Tibial nerve (tissue), 4 donors: Measurements from ENCODE around the gene PLPP1. TPM values are rescaled to one million over a fixed set of nuclear protein-coding genes. Genes with fewer than 3 reads are reported as not detected.

Source experiments
- DNase-seq, 2 donors: peaks; one replicate each; pipeline ENCODE4 v3.0.0-alpha.2; 2019; ENCODE audit warnings: low spot score in 2 of 2
- H3K27ac ChIP-seq, 4 donors: fragments of 200-600 bp; sonication (generic) in 3 of 4; one replicate each; pipeline ENCODE4 v1.5.1; 2017 to 2019; ENCODE audit warnings: mild to moderate bottlenecking in 1 of 4
- H3K27me3 ChIP-seq, 2 donors: fragments of 200-600 bp; sonication (generic) in 1 of 2; one replicate each; pipeline versions ENCODE4 v1.5.1 to v1.6.0; 2017 to 2019
- H3K36me3 ChIP-seq, 3 donors: fragments of 200-600 bp; sonication (generic); one replicate each; pipeline ENCODE4 v1.5.1; 2018 to 2019
- H3K4me1 ChIP-seq, 4 donors: fragments of 200-600 bp; sonication (generic) in 3 of 4; one replicate each; pipeline ENCODE4 v1.5.1; 2017 to 2019
- H3K4me3 ChIP-seq, 4 donors: fragments of 200-600 bp; sonication (generic) in 3 of 4; one replicate each; pipeline ENCODE4 v1.5.1; 2017 to 2019; ENCODE audit warnings: mild to moderate bottlenecking in 1 of 4, moderate library complexity in 1 of 4
- H3K9me3 ChIP-seq, 4 donors: fragments of 200-600 bp; sonication (generic) in 3 of 4; one replicate each; pipeline ENCODE4 v1.5.1; 2017 to 2019
- EP300 ChIP-seq, 2 donors: sonication (generic); formaldehyde crosslinking; IDR thresholded peaks; one replicate each; pipeline ENCODE4 v1.6.1; 2017; ENCODE audit warnings: antibody characterized with exemption in 2 of 2, mild to moderate bottlenecking in 1 of 2
- POLR2A ChIP-seq, 2 donors: fragments of 450-650 bp; IDR thresholded peaks; one replicate each; pipeline ENCODE4 v1.6.1; 2017; ENCODE audit warnings: antibody characterized with exemption in 2 of 2, mild to moderate bottlenecking in 2 of 2, moderate library complexity in 2 of 2
- WGBS, 2 donors: methylation state at CpG; one replicate each; pipeline ENCODE4 v1.1.5; 2018; 5-methylcytosine and 5-hydroxymethylcytosine counted together
- total RNA-seq, 4 donors: library from RNA; depleted of rRNA; stranded (reverse); fragments of >200 nt; gene quantifications; one replicate each; pipeline ENCODE4 v1.1.0, GENCODE V29; 2016
- TF ChIP-seq, protein P1 (sequence below), 5 experiments: fragments of 200-600 bp in 3 of 5; fragments of 450-650 bp in 2 of 5; sonication (generic) in 3 of 5; IDR thresholded peaks; one replicate each; pipeline ENCODE4 v1.5.1; 2016 to 2019; ENCODE audit warnings: antibody characterized with exemption in 5 of 5, mild to moderate bottlenecking in 3 of 5, moderate library complexity in 2 of 5

PLPP1 gene
- total RNA-seq, 4 donors from 2014 or later, result 380 to 568 (median 427) TPM

DNA sequence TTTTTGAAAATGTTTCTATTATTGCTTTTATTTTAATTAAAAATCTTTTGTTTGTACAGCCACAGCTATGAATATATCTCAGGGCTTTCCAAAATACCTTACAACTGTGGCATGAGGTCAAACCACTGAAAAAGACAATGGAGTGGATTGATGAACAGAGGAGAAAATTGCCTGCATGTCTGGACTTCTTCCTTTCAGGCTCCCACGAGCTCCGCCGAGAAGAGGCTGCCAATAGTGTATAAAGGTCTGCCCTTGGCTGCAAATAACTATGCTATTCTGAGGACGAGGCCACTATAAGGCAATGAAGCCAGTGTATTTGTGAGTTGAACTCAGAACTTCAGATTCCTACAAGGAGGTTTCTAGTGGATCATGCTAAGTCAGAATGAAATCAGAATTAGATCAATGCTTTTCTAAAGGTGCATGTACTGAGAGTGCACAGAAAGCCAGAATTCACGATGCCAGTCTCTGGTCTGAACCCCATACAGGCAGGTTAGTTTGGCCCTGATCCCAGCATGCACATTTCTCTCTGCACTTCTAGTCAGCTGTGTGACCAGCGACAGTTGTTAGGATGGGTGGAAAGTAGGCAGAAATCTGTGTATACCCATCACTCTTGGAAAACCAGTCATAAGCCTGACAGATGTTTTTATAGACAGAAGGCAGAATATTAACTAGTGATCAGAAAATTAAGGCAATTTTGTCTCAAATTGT lies 42.7 kb upstream of the PLPP1 start:
- TF ChIP-seq, protein P1, sequence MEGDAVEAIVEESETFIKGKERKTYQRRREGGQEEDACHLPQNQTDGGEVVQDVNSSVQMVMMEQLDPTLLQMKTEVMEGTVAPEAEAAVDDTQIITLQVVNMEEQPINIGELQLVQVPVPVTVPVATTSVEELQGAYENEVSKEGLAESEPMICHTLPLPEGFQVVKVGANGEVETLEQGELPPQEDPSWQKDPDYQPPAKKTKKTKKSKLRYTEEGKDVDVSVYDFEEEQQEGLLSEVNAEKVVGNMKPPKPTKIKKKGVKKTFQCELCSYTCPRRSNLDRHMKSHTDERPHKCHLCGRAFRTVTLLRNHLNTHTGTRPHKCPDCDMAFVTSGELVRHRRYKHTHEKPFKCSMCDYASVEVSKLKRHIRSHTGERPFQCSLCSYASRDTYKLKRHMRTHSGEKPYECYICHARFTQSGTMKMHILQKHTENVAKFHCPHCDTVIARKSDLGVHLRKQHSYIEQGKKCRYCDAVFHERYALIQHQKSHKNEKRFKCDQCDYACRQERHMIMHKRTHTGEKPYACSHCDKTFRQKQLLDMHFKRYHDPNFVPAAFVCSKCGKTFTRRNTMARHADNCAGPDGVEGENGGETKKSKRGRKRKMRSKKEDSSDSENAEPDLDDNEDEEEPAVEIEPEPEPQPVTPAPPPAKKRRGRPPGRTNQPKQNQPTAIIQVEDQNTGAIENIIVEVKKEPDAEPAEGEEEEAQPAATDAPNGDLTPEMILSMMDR (IDR thresholded peaks at IDR 0.05), result no peak
- TF ChIP-seq EP300 (IDR thresholded peaks at IDR 0.05), result peak in 1 of 2 donors; percentile 58
- 28 to 33% methylated on average over 6 of the region's 6 CpGs for WGBS, 2 donors
- DNase-seq, result no peak
- Histone ChIP-seq H3K27ac (peak overlapping the region; percentile 13 to 87 (median 70)), H3K4me1 (peaks cover 0 to 37% (median 16%) of the 10 kb centered on the region in 4 donors), H3K27me3 (no peaks in the 10 kb centered on the region), H3K36me3 (no peaks in the 10 kb centered on the region), H3K4me3 (no peak overlapping the region), H3K9me3 (no peaks in the 10 kb centered on the region)

- no peaks in the 10 kb centered on the region for H3K27me3 ChIP-seq
- WGBS, 2 donors, result 59 to 61% methylated on average over 2 of the region's 2 CpGs
- H3K4me3 ChIP-seq, result no peak overlapping the region
- H3K4me1 ChIP-seq, result peaks cover 0 to 32% (median 16%) of the 10 kb centered on the region in 4 donors
- no peaks in the 10 kb centered on the region for H3K9me3 ChIP-seq
- H3K27ac ChIP-seq, result peak overlapping the region in 3 of 4 donors; percentile 62 to 87 (median 79)
- no peak for DNase-seq
- H3K36me3 ChIP-seq, result no peaks in the 10 kb centered on the region
- TF ChIP-seq, protein P1 (IDR thresholded peaks at IDR 0.05), result no peak
- TF ChIP-seq EP300 (IDR thresholded peaks at IDR 0.05) (no peak), POLR2A (IDR thresholded peaks at IDR 0.05) (no peak)
Measured at GRCh38 chr5:55576661-55577060, 41.9 kb upstream of the PLPP1 start.

- H3K4me1 ChIP-seq, result peaks cover 0 to 32% (median 16%) of the 10 kb centered on the region in 4 donors
- H3K36me3 ChIP-seq, result no peaks in the 10 kb centered on the region
- 82 to 91% methylated on average over 8 of the region's 8 CpGs for WGBS, 2 donors
- H3K27ac ChIP-seq, result peak overlapping the region in 2 of 4 donors; percentile 79 to 87
- no peak overlapping the region for H3K4me3 ChIP-seq
- no peak for DNase-seq
- H3K9me3 ChIP-seq, result no peaks in the 10 kb centered on the region
- no peaks in the 10 kb centered on the region for H3K27me3 ChIP-seq
- TF ChIP-seq POLR2A (IDR thresholded peaks at IDR 0.05) (no peak), EP300 (IDR thresholded peaks at IDR 0.05) (no peak)
- TF ChIP-seq, protein P1 (IDR thresholded peaks at IDR 0.05), result no peak
Measured at GRCh38 chr5:55575815-55576583, 41.2 kb upstream of the PLPP1 start.

GRCh38 chr5:55572600-55572999 lies 37.8 kb upstream of the PLPP1 start:
- no peaks in the 10 kb centered on the region for H3K9me3 ChIP-seq
- no peaks in the 10 kb centered on the region for H3K36me3 ChIP-seq
- 94 to 95% methylated on average over 4 of the region's 4 CpGs for WGBS, 2 donors
- no peak overlapping the region for H3K27ac ChIP-seq
- H3K4me1 ChIP-seq, result peaks cover 9 to 50% (median 30%) of the 10 kb centered on the region in 4 donors
- H3K27me3 ChIP-seq, result no peaks in the 10 kb centered on the region
- no peak overlapping the region for H3K4me3 ChIP-seq
- no peak for TF ChIP-seq EP300 (IDR thresholded peaks at IDR 0.05)
- TF ChIP-seq, protein P1 (IDR thresholded peaks at IDR 0.05), result no peak
- no peak for TF ChIP-seq POLR2A (IDR thresholded peaks at IDR 0.05)
- DNase-seq, result no peak

- peak overlapping the region in 1 of 4 donors; percentile 27 for H3K27ac ChIP-seq
- no peak for TF ChIP-seq EP300 (IDR thresholded peaks at IDR 0.05)
- no peaks in the 10 kb centered on the region for H3K36me3 ChIP-seq
- no peak overlapping the region for H3K4me3 ChIP-seq
- peaks cover 9 to 44% (median 25%) of the 10 kb centered on the region in 4 donors for H3K4me1 ChIP-seq
- no peak for DNase-seq
- H3K9me3 ChIP-seq, result no peaks in the 10 kb centered on the region
- H3K27me3 ChIP-seq, result no peaks in the 10 kb centered on the region
Measured at GRCh38 chr5:55572020-55572419, 37.3 kb upstream of the PLPP1 start.
